ENCODE measurements around the gene GALK2.

GRCh38 chr15:49361370-49361769, 191.3 kb downstream of the GALK2 start:
- TF ChIP-seq CTCF (IDR thresholded peaks at IDR 0.05; ENCODE audit: low read length) (no peak), EZH2 (optimal IDR thresholded peaks at IDR 0.05; ENCODE audit: low read depth, low read length) (no peak)

Data from MM.1S (cell line).